Panc1 (cell line): ENCODE results near the gene FBXW8.

Source experiments
- CTCF ChIP-seq: fragments of 450-650 bp; IDR thresholded peaks from 2 replicates; pipeline ENCODE4 v1.5.1; 2017; ENCODE audit warnings: mild to moderate bottlenecking
- POLR2AphosphoS5 ChIP-seq: IDR thresholded peaks from 2 replicates; pipeline ENCODE4 v1.6.1; 2012; ENCODE audit warnings: mild to moderate bottlenecking, low read depth, low read length, moderate library complexity
- REST ChIP-seq, 2 experiments: IDR thresholded peaks; 2 replicates each; pipeline ENCODE4 v1.6.1; 2011 to 2012; ENCODE audit warnings: low read depth in 2 of 2, control low read depth in 1 of 2, low read length in 1 of 2, mild to moderate bottlenecking in 1 of 2, moderate library complexity in 1 of 2; ENCODE audit not compliant: insufficient read depth in 1 of 2
- SIN3A ChIP-seq: IDR thresholded peaks from 2 replicates; pipeline ENCODE4 v1.6.1; 2012; ENCODE audit warnings: low read depth, mild to moderate bottlenecking, low read length, moderate library complexity, borderline replicate concordance; ENCODE audit not compliant: insufficient read depth
- TCF7L2 ChIP-seq: IDR thresholded peaks from 2 replicates; pipeline ENCODE4 v1.6.1; 2011; ENCODE audit warnings: mild to moderate bottlenecking, low read depth, low read length, inconsistent platforms

- no peak for TF ChIP-seq REST (IDR thresholded peaks at IDR 0.05; ENCODE audit: insufficient read depth in 1 of 2, low read depth in 2 of 2, low read length in 1 of 2)
- TF ChIP-seq CTCF, result no peak
- no peak for TF ChIP-seq POLR2AphosphoS5
- TF ChIP-seq SIN3A, result no peak
- no peak for TF ChIP-seq TCF7L2
Measured at GRCh38 chr12:116933512-116934246, 22.9 kb downstream of the FBXW8 start.
